ENCODE data around the gene SOX18.

SOX18 gene

DNA sequence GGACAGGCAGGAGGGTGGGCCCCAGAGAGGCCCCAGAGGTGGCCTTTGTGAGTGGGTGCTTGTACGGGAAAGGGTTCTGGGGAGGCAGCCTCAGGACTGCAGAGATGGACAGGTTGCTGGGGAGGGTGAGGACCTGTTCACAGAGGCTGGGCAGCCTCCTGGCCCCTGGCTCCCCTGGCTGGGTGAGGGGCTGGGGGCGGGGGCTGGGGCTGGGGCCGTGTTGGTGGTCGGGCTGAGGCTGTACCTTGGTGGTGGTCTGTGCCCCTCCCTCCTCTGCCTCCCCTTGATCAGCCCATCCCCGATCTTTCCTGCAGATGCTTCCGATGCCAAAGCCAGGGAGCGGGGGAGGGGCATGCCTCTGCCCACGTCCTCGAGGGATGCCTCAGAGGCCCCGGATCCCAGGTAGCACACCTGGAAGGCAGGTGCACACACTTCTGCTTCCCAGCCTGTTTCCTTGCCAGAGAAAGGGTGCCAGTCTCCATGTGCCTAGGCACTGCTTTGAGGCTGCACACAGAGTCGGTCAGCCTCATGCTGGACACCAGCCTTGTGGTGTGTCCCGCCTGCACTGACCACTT lies 18.4 kb upstream of the SOX18 start:
- DNase-seq, result no peak

GRCh38 chr20:64067005-64067632 lies 17.7 kb upstream of the SOX18 start:
- no peak for DNase-seq

DNA sequence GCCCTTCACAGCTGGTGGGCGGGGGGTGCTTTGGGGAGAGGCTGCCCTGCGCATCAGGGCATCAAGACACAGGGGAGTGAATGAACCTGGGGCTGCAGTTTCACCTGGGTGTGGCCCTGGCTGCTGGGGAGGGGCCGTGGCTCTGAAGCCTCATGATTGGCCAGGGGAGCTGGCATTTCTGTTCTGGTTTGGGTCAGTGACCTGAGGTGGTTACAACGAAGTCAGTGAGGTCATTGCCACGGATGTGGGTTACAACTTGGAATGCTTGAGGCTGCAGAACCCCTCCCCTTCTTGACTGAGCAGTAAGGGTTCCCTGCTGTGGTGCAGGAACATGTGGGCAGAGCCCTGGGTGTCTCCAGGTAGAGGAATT lies 16.5 kb upstream of the SOX18 start:
- no peak for DNase-seq

- DNase-seq, result peak; percentile 53
These were observed 15.9 kb upstream of the SOX18 start for GRCh38 chr20:64065062-64065973.

DNA sequence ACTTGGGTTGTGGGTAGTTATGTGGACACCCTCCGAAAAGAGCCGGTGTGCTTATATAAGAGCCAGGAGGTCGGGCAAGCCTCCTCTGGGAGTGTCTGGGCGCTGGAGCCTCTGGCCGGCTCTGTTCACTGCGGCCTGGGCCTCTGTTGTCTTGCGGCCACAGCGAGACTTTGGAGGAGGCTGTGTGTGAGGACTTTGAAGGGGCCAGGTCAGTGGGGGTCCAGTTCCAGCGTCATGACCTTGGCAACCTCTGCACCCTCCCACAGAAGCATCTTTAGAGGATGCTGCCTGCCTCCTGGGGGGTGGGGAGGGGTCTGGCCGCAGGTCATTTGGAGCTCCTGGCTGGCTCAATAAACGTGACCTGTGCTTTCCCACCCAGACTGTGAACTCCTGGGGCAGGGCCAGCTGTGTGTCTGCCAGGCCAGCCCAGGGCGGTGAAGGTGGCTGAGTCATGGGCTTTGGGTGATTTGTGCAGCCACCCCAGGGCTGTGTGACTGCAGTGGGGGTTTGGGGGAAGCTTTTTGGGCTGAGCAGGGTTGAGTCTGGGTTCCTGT lies 14.8 kb upstream of the SOX18 start:
- no peak for DNase-seq

DNA sequence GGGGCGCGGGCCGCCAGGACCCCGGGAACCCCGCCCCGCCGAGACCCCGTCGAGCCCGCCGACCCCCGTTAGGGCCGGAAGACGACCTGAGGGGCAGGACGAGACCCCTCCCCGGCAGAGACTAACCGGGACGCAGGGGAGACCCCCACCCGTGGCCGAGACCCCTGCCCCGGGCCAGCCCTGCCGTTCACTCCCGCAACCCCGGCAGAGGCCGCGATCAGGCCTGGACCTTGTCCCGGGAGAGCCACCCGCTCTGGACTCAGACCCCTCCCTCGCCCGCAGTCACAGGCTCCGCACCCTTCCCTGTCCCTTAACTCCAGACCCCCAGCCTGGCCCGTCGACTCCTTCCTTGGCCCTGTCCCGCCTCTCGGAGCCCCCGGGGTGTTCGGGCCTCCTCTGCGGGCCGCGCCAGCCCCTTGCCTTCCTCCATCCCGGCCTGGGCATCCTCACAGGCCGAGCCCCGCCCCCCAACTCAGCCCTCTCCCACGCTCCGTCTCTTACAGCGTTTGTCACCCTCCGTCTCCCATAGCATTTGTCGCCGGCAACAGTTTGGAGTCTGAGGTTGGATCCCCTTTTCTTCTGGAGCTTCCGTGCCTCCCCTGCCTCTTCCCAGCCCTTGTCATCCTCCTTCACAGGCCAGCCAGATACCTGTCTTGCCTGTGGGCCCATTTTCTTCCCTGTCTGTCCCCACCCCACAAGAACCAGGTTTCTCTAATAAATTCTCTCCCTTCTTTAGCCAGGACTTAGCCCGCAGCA lies 14.1 kb upstream of the SOX18 start:
- no peak for DNase-seq

DNA sequence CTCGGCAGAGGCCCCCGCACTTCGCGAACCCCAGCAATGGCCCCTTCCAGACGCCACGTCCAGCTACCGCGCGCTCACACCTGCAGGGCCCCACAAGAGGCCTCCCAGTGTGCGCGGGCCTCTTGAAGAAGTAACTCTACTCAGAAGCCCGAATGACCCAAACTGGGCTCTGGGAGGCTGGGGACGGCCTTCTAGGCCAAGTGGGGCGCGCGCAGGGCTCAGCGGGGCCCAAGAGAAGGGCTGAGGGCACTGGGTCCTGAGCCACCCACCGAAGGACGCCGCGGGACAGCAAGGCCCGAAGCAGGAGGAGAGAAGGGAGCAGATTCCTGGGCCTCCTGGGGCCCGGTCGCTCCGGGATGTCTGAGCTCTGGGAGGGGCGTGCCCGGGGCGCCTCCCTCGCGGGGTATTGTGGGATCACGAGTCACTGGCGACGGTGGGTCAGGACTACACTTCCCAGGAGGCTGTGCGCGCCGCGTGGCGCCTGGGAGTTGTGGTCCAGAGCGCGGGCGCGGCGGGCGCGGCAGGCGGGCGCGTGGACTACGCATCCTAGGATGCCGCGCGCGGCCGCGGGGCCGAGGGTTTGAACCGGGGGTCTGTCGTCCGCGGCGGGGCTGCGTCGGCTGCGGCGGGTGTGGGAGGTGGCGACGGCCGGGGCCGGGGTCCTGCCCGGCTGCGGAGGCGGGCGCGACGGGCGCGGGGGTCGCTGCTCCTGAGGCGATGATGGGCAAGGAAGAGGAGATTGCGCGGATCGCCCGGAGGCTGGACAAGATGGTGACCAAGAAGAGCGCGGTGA lies 13.4 kb upstream of the SOX18 start, which contains the start of gene TCEA2:
Gene TCEA2 (plus strand): TSS at position 603 of the 793 bp plus-strand sequence. CDS start 115 bp downstream, at position 718.
- peak; percentile 96 for DNase-seq

DNA sequence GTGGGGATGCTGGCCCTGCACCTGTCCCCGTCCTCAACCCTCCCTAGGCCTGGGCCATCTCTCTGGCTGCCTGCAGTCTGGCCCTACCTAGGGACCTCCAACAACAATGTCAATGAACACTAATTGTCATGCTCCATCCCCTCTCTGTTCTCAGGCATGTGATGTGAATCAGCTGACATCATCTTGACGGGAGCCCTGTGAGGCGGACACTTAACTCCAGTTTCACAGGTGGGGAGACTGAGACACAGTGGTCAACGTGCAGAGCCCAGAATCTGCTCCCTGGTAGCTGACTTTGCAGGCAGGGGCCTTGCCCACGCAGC lies 12.8 kb upstream of the SOX18 start:
- DNase-seq, result no peak

GRCh38 chr20:64058536-64058935 lies 9.1 kb upstream of the SOX18 start:
- DNase-seq, result no peak

GRCh38 chr20:64057628-64058498 lies 8.4 kb upstream of the SOX18 start:
- peak; percentile 82 for DNase-seq

- DNase-seq, result no peak
These were observed 7.6 kb upstream of the SOX18 start for GRCh38 chr20:64056889-64057627.

DNA sequence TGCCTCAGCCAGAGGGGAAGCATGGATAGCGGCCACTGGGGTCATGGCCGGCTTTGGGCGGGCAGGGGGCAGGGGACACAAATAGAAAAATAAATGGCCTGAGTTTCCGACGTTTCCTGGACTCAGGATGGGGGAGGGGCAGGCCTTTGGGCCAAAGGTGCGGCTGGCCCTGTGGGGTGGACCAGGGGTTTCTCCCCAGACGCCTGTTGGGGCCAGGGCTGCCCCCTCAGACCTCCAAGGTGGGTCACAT lies 7.1 kb upstream of the SOX18 start:
- DNase-seq, result no peak

- DNase-seq, result no peak
These were observed 6.6 kb upstream of the SOX18 start for GRCh38 chr20:64055893-64056638.

DNA sequence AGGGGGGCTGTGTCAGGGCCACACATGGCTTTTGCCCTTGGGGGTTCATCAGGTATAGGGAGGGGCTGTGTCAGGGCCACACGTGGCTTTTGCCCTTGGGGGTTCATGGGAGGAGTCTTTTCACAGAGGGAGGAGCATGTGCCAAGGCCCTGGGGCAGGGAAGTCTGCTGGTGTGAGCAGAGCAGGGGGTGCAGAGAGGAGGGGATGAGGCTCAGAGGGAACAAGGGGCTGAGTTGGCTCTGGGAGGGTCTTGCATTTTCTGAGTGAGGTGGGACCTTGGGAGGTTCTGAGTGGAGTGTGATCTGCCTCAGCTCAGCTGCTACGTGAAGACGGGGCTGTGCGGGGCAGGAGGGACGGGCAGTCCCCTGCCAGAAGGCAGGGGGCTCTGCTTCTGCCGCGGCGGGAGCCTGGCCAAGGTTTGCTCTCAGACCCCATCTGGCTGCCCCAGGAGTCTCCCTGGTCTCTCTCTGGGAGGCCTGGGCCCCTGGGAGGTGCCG lies 6.0 kb upstream of the SOX18 start:
- no peak for DNase-seq

GRCh38 chr20:64053841-64054661 lies 4.6 kb upstream of the SOX18 start:
- peak; percentile 21 for DNase-seq

GRCh38 chr20:64052987-64053840 lies 3.8 kb upstream of the SOX18 start:
- no peak for DNase-seq

- no peak for DNase-seq
These were observed 2.9 kb upstream of the SOX18 start for GRCh38 chr20:64052326-64052722.
